GM06990 (cell line): ENCODE measurements around the gene BPIFB2.

Experiments used
- DNase-seq: peaks from one replicate; pipeline ENCODE4 v3.0.0-alpha.2; 2011; ENCODE audit not compliant: insufficient read length; ENCODE audit errors: extremely low read depth
- H3K27me3 ChIP-seq: replicated peaks from 2 replicates; pipeline ENCODE4 v1.6.0; 2011; ENCODE audit warnings: low read length; ENCODE audit not compliant: control insufficient read depth, insufficient read depth
- H3K36me3 ChIP-seq: 2 replicates; pipeline ENCODE4 v1.5.1; 2011; ENCODE audit warnings: low read length; ENCODE audit not compliant: control insufficient read depth, insufficient read depth
- H3K4me3 ChIP-seq: replicated peaks from 2 replicates; pipeline ENCODE4 v1.5.1; 2011; ENCODE audit warnings: low read depth, mild to moderate bottlenecking, control low read depth, low read length
- TF ChIP-seq, protein P1 (sequence below): IDR thresholded peaks from 2 replicates; pipeline ENCODE4 v1.5.1; 2011; ENCODE audit warnings: low read length, control low read depth, mild to moderate bottlenecking, inconsistent platforms; ENCODE audit not compliant: insufficient read depth, poor library complexity, severe bottlenecking

The BPIFB2 gene, protein sequence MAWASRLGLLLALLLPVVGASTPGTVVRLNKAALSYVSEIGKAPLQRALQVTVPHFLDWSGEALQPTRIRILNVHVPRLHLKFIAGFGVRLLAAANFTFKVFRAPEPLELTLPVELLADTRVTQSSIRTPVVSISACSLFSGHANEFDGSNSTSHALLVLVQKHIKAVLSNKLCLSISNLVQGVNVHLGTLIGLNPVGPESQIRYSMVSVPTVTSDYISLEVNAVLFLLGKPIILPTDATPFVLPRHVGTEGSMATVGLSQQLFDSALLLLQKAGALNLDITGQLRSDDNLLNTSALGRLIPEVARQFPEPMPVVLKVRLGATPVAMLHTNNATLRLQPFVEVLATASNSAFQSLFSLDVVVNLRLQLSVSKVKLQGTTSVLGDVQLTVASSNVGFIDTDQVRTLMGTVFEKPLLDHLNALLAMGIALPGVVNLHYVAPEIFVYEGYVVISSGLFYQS

DNA sequence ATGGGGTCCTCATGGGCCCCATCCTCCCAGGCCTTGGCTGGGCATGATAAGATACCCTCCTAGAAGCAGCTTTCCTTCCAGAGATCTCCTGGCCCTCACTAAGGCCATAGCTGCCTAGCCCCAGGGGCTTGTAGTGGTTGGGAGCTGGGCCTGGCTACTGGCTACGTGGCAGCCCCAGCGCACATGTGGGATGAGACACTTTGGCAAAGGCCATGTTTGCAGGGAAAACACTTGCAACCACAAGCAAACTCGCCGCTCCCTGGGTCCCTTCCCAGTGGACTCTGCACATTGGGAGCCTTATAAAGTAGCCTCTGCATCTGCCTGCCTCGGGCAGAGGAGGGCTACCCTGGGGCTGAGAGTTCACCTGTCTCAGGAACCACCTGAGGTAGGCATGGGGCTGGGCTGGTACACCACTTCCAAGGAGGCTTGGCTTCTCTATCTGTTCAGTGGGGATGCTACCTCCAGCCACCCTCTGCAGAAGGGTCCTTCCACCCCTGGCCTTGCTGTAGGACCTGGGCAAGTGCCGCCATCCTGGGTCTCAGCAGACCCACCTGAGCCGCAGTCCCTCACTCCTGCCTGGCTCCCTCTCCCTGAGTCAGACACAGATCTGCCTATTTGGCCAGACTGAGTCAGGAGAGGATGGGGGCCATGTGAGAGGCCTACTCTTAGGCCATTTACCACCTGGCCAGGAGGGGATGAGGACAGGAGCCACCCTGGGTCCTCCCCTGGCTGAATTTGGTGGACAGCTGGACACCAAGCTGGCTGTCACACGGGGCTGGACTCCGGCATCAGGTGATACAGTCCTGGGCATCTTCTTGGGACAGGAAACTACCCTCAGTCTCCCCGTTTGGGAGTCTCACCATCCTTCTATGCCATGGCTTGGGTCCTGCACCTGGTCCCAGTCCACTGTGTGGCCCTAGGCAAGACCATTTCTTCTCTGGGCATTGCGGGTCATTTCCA lies at the start of gene BPIFB2:
TSS of gene BPIFB2 (plus strand) at position 329 of the 960 bp plus-strand sequence. CDS start 871 bp downstream, outside the sequence.
- no peaks in the 10 kb centered on the region for H3K27me3 ChIP-seq
- DNase-seq, result no peak
- H3K36me3 ChIP-seq, result no peaks in the 10 kb centered on the region
- TF ChIP-seq, protein P1, sequence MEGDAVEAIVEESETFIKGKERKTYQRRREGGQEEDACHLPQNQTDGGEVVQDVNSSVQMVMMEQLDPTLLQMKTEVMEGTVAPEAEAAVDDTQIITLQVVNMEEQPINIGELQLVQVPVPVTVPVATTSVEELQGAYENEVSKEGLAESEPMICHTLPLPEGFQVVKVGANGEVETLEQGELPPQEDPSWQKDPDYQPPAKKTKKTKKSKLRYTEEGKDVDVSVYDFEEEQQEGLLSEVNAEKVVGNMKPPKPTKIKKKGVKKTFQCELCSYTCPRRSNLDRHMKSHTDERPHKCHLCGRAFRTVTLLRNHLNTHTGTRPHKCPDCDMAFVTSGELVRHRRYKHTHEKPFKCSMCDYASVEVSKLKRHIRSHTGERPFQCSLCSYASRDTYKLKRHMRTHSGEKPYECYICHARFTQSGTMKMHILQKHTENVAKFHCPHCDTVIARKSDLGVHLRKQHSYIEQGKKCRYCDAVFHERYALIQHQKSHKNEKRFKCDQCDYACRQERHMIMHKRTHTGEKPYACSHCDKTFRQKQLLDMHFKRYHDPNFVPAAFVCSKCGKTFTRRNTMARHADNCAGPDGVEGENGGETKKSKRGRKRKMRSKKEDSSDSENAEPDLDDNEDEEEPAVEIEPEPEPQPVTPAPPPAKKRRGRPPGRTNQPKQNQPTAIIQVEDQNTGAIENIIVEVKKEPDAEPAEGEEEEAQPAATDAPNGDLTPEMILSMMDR, result no peak
- no peak within 1 kb of the TSS for H3K4me3 ChIP-seq

DNA sequence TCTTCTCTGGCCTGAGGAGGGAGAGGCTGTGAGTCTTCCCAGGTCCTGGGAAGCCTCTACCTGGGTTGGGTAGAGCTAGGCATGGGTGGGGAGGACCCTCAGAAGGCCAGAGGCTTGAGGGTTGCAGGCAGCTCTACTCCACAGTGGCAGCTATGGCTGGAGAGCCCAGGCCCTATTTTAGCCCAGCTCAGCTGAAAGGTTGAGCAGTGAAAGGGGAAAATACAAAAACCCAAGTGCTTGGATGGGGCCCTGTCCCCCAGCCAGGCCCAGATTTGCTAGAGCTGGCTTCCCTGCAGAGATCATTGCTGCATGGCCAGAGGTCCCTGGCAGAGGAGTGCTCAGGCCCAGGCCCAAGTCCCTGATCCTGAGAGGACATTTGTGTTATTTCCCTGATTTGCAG lies 48.9 kb upstream of the BPIFB2 start:
- no peaks in the 10 kb centered on the region for H3K36me3 ChIP-seq
- DNase-seq, result no peak
- no peaks in the 10 kb centered on the region for H3K27me3 ChIP-seq
- TF ChIP-seq, protein P1, result no peak
- no peak overlapping the region for H3K4me3 ChIP-seq

DNA sequence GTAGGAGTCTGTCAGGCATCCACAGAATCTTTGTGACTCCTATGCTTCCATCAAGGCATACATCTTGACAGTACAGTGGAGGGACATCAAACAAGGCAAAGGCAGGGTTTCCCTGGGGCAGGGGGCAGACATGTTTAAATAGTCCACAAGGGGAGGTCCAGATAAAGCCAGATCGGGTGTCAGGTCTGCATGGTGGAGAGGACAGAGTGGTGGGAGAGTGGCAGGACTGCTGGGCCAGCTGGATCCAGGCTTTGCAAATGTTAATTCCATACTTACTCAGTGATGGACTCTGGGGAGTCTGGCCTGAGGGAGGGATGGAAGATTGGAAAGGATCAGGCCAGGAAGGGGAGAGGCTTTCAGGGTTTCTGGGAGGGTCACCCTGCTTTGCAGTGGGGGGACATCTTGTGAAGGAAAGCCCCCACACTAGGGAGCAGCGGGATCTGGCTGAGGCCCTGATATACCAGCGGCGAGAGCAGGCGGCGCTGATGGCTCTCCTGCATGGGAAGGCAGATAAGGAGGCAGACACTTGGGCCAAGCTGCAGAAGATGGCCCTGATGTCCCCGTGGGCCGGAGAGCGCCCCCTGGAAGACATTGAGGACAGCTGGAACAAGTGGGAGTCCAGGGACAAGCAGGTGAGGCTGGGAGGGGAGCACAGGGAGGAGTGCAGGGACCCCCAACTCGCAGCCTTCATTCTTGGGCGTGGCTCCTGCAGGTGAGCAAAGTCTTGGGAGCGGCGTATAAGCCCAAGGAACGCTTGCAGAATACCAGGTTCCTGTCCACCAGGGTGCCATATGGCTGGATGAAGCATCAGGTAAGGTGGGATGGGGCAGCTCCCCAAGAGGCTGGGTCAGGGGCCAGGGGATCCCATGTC lies 47.9 kb upstream of the BPIFB2 start:
- no peak overlapping the region for H3K4me3 ChIP-seq
- no peaks in the 10 kb centered on the region for H3K27me3 ChIP-seq
- TF ChIP-seq, protein P1, result no peak
- DNase-seq, result no peak
- H3K36me3 ChIP-seq, result no peaks in the 10 kb centered on the region

DNA sequence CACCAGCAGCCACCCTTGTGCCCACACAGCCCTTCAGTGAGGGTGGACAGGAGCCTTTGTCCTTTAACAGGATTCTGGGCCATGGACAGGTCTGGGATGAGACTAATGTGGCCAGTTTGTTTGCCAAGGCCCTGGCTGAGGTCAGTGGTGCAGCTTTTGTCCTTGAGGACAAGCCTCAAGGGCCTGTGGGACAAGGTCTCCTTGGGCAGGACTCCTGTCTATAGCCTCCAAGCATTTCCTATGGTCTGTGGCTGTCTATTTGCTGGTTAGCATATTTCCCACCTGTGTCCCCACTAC lies 47.3 kb upstream of the BPIFB2 start:
- H3K36me3 ChIP-seq, result no peaks in the 10 kb centered on the region
- DNase-seq, result no peak
- TF ChIP-seq, protein P1, result no peak
- H3K27me3 ChIP-seq, result no peaks in the 10 kb centered on the region
- H3K4me3 ChIP-seq, result no peak overlapping the region

DNA sequence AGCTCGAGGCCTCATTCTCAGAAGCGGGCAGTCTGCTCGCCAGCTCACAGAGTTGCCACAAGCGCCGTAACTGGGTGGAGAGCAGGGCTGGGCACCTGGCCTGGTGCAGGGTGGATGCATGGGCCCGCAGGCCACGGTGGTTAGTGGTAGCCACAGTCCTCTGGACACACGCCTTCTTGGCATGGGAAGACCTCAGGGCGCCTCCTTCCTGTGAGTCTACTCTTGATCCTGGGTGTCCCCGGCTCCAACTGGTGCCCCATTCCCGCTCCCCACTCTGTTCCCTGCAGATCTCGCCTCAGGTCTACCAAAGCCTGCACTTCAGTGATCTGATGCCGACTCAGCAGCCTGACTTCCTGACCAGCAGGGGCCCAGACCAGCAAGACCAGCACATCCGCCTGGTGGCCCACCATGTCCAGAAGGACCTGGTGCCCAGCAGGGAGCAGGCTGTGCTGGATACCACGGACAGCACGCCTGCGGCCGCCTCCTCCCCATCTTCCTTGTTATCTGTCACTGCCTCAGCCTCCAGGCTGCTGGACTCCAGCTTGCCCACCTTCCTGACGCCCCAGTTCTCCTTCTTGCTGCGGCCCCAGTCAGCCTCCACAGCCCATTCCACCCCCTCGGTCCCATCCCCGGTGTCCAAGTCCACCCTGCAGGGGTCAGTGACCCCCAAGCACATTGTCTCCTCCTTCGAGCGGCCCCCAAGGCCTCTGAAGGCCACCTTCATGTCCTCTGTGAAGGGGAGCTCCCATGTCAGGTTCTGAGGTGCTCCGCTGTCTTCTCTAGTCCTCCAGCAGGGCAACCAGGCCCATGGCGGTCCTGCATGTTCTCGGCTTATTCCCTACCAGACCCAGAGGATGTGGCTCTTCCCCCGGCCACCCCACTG lies 46.4 kb upstream of the BPIFB2 start:
- DNase-seq, result no peak
- Histone ChIP-seq H3K27me3 (no peaks in the 10 kb centered on the region), H3K4me3 (no peak overlapping the region), H3K36me3 (no peaks in the 10 kb centered on the region)
- TF ChIP-seq, protein P1, result no peak
